B cell (primary cell): Measurements from ENCODE around the gene UBL3.

Experiments
- CTCF ChIP-seq: fragments of 200-600 bp; IDR thresholded peaks from one replicate; pipeline ENCODE4 v1.8.0; 2022; ENCODE audit warnings: antibody characterized with exemption, mild to moderate bottlenecking
- EZH2 ChIP-seq: IDR thresholded peaks from 2 replicates; pipeline ENCODE4 v1.6.1; 2012; ENCODE audit warnings: borderline replicate concordance, low read depth, mild to moderate bottlenecking, moderate library complexity, low read length; ENCODE audit not compliant: insufficient read depth, poor library complexity, severe bottlenecking

- TF ChIP-seq EZH2 (no peak), CTCF (no peak)
Observed at GRCh38 chr13:29774830-29775229, 75.6 kb downstream of the UBL3 start.
